ENCODE data around the gene EGFL6. TPM values are rescaled to one million over a fixed set of nuclear protein-coding genes. Genes with fewer than 3 reads are reported as not detected.
"Not testable (repeated sequence)": the region's sequence is repeated elsewhere in the genome, so short reads cannot be mapped to it uniquely, and the experiment has no call there.

Gene EGFL6
- total and polyA plus RNA-seq, 3 donors from 2014 or later = 0.56 to 2.1 (median 1.7) TPM

GRCh38 chrX:13638021-13638420 lies 68.6 kb downstream of the EGFL6 start:
- H3K9me3 ChIP-seq = no peaks in the 10 kb centered on the region
- H3K36me3 ChIP-seq (ENCODE audit: low read depth, missing control alignments) = no peaks in the 10 kb centered on the region
- intact Hi-C loops (cut with DNase I; ENCODE audit: low total_unique reads) = no loop called here
- H3K27me3 ChIP-seq = no peaks in the 10 kb centered on the region
- TF ChIP-seq POLR2A (IDR thresholded peaks at IDR 0.05) = no peak
- no peak overlapping the region for H3K27ac ChIP-seq
- no peaks in the 10 kb centered on the region for H3K4me1 ChIP-seq
- 74 to 80% methylated on average over 1 of the region's 1 CpG for WGBS, 2 donors
- DNase-seq = no peak
- no peak overlapping the region for H3K4me3 ChIP-seq

- Histone ChIP-seq H3K4me1 (no peaks in the 10 kb centered on the region), H3K27me3 (no peaks in the 10 kb centered on the region), H3K4me3 (no peak overlapping the region), H3K9me3 (no peaks in the 10 kb centered on the region), H3K36me3 (ENCODE audit: low read depth, missing control alignments) (no peaks in the 10 kb centered on the region), H3K27ac (no peak overlapping the region)
- WGBS, 2 donors = 79 to 81% methylated on average over 3 of the region's 3 CpGs
- no peak for DNase-seq
- TF ChIP-seq POLR2A (IDR thresholded peaks at IDR 0.05) (no peak), CTCF (IDR thresholded peaks at IDR 0.05) (no peak)
- intact Hi-C loops (cut with DNase I; ENCODE audit: low total_unique reads) = no loop called here
Observed at GRCh38 chrX:13638826-13639225, 69.4 kb downstream of the EGFL6 start.

- not testable (repeated sequence) for H3K27me3 ChIP-seq
- intact Hi-C loops (cut with DNase I; ENCODE audit: low total_unique reads) = loop anchor here (10.0 kb wide), 1 partner anchor 127 kb away; no protein-coding TSS in a partner anchor
- 94 to 100% methylated on average over 2 to 3 of the region's 4 CpGs for WGBS, 2 donors
Observed at GRCh38 chrX:13641684-13642083, 72.3 kb downstream of the EGFL6 start.

GRCh38 chrX:13645464-13646153 lies 76.2 kb downstream of the EGFL6 start:
- Histone ChIP-seq H3K4me1 (no peaks in the 10 kb centered on the region), H3K4me3 (no peak overlapping the region), H3K36me3 (ENCODE audit: low read depth, missing control alignments) (no peaks in the 10 kb centered on the region), H3K27ac (no peak overlapping the region), H3K27me3 (no peaks in the 10 kb centered on the region), H3K9me3 (no peaks in the 10 kb centered on the region)
- TF ChIP-seq CTCF (IDR thresholded peaks at IDR 0.05) (no peak), POLR2A (IDR thresholded peaks at IDR 0.05) (no peak)
- no peak for DNase-seq
- 63 to 65% methylated on average over 8 to 9 of the region's 9 CpGs for WGBS, 2 donors
- intact Hi-C loops (cut with DNase I; ENCODE audit: low total_unique reads) = loop anchor here (10.0 kb wide), 1 partner anchor 131 kb away; no protein-coding TSS in a partner anchor

More at GRCh38 chrX:13641684-13642083, 72.3 kb downstream of the EGFL6 start:
- not testable (repeated sequence) for H3K4me3 ChIP-seq; H3K9me3 ChIP-seq; H3K4me1 ChIP-seq; H3K27ac ChIP-seq; DNase-seq; H3K36me3 ChIP-seq (ENCODE audit: low read depth, missing control alignments)

GRCh38 chrX:13646154-13646549 lies 76.8 kb downstream of the EGFL6 start:
- Histone ChIP-seq H3K27me3 (no peaks in the 10 kb centered on the region), H3K36me3 (ENCODE audit: low read depth, missing control alignments) (no peaks in the 10 kb centered on the region), H3K4me1 (no peaks in the 10 kb centered on the region), H3K27ac (no peak overlapping the region), H3K4me3 (no peak overlapping the region), H3K9me3 (no peaks in the 10 kb centered on the region)
- DNase-seq = peak; percentile 77
- 63 to 74% methylated on average over 3 of the region's 3 CpGs for WGBS, 2 donors
- TF ChIP-seq CTCF (IDR thresholded peaks at IDR 0.05) = peak in 2 of 3 experiments; percentile 37 to 46
- no peak for TF ChIP-seq POLR2A (IDR thresholded peaks at IDR 0.05)
- intact Hi-C loops (cut with DNase I; ENCODE audit: low total_unique reads) = loop anchor here (10.0 kb wide), 1 partner anchor 131 kb away; no protein-coding TSS in a partner anchor

Data from testis (tissue), 3 donors.